H9 (cell line): ENCODE results near the gene INHBB. TPM values are rescaled to one million over a fixed set of nuclear protein-coding genes. Genes with fewer than 3 reads are reported as not detected.

Experiments used
- DNase-seq: peaks from one replicate; pipeline ENCODE4 v3.0.0-alpha.2; 2017
- H2AFZ ChIP-seq: one replicate; pipeline ENCODE4 v1.6.1; 2013; ENCODE audit warnings: mild to moderate bottlenecking, low read length, control low read depth, moderate library complexity
- H2AK5ac ChIP-seq: 2 replicates; pipeline ENCODE4 v1.6.1; 2013; ENCODE audit warnings: low read length, control low read depth, mixed read lengths; ENCODE audit not compliant: insufficient read length
- H2BK120ac ChIP-seq: one replicate; pipeline ENCODE4 v1.6.1; 2013; ENCODE audit warnings: low read depth, mild to moderate bottlenecking, low read length, control low read depth, inconsistent platforms; ENCODE audit not compliant: poor library complexity, severe bottlenecking
- H2BK12ac ChIP-seq: 2 replicates; pipeline ENCODE4 v1.6.1; 2013; ENCODE audit warnings: low read length, control low read depth, mixed read lengths, low read depth; ENCODE audit not compliant: insufficient read length
- H2BK15ac ChIP-seq: 2 replicates; pipeline ENCODE4 v1.6.1; 2013; ENCODE audit warnings: low read depth, low read length, control low read depth
- H2BK20ac ChIP-seq: one replicate; pipeline ENCODE4 v1.6.1; 2013; ENCODE audit warnings: low read depth, mild to moderate bottlenecking, low read length, control low read depth, inconsistent platforms; ENCODE audit not compliant: poor library complexity, severe bottlenecking
- H2BK5ac ChIP-seq: 2 replicates; pipeline ENCODE4 v1.6.1; 2013; ENCODE audit warnings: low read length, control low read depth, mixed read lengths; ENCODE audit not compliant: insufficient read length
- H3K14ac ChIP-seq: 2 replicates; pipeline ENCODE4 v1.6.1; 2013; ENCODE audit warnings: low read length, control low read depth; ENCODE audit not compliant: insufficient read depth
- H3K18ac ChIP-seq: 2 replicates; pipeline ENCODE4 v1.6.1; 2013; ENCODE audit warnings: low read depth, mild to moderate bottlenecking, mixed read lengths, low read length, control low read depth; ENCODE audit not compliant: insufficient read length
- H3K23ac ChIP-seq: 2 replicates; pipeline ENCODE4 v1.6.1; 2013; ENCODE audit warnings: low read length, control low read depth, mixed read lengths, low read depth; ENCODE audit not compliant: insufficient read length
- H3K23me2 ChIP-seq: 2 replicates; pipeline ENCODE4 v1.6.1; 2013; ENCODE audit warnings: low read depth, mild to moderate bottlenecking, mixed read lengths, low read length, control low read depth; ENCODE audit not compliant: insufficient read length, poor library complexity, severe bottlenecking
- H3K27ac ChIP-seq: 2 replicates; pipeline ENCODE4 v1.5.1; 2013; ENCODE audit warnings: low read length, control low read depth, mixed read lengths, low read depth; ENCODE audit not compliant: insufficient read length
- H3K27me3 ChIP-seq: 2 replicates; pipeline ENCODE4 v1.6.1; 2013; ENCODE audit warnings: low read length, control low read depth, inconsistent platforms; ENCODE audit not compliant: insufficient read depth
- H3K4ac ChIP-seq: 2 replicates; pipeline ENCODE4 v1.6.1; 2013; ENCODE audit warnings: low read depth, mild to moderate bottlenecking, control low read depth, inconsistent platforms, low read length, moderate library complexity
- H3K4me1 ChIP-seq: 2 replicates; pipeline ENCODE4 v1.6.1; 2013; ENCODE audit warnings: low read length, control low read depth, inconsistent platforms; ENCODE audit not compliant: insufficient read depth
- H3K4me2 ChIP-seq: 2 replicates; pipeline ENCODE4 v1.6.1; 2013; ENCODE audit warnings: low read length, control low read depth, mixed read lengths; ENCODE audit not compliant: insufficient read length, insufficient read depth
- H3K56ac ChIP-seq: 2 replicates; pipeline ENCODE4 v1.6.1; 2013; ENCODE audit warnings: low read depth, mild to moderate bottlenecking, mixed read lengths, low read length, control low read depth; ENCODE audit not compliant: insufficient read length
- H3K79me1 ChIP-seq: 2 replicates; pipeline ENCODE4 v1.6.1; 2013; ENCODE audit warnings: low read depth, mild to moderate bottlenecking, moderate library complexity, low read length, control low read depth, inconsistent platforms; ENCODE audit not compliant: insufficient read depth, poor library complexity, severe bottlenecking
- H3K79me2 ChIP-seq: 2 replicates; pipeline ENCODE4 v1.6.1; 2013; ENCODE audit warnings: low read length, control low read depth, inconsistent platforms; ENCODE audit not compliant: insufficient read depth
- H3K9ac ChIP-seq: 2 replicates; pipeline ENCODE4 v1.6.1; 2013; ENCODE audit warnings: low read length, control low read depth, mixed read lengths; ENCODE audit not compliant: insufficient read length; ENCODE audit errors: extremely low read depth
- H3K9me3 ChIP-seq: one replicate; pipeline ENCODE4 v1.6.1; 2013; ENCODE audit warnings: low read depth, low read length, inconsistent platforms; ENCODE audit not compliant: control insufficient read depth
- H3T11ph ChIP-seq: one replicate; pipeline ENCODE4 v1.6.1; 2013; ENCODE audit warnings: mild to moderate bottlenecking, low read length, control low read depth, inconsistent platforms
- H4K20me1 ChIP-seq: one replicate; pipeline ENCODE4 v1.6.1; 2013; ENCODE audit not compliant: control insufficient read depth, insufficient read length, insufficient read depth
- H4K5ac ChIP-seq: 2 replicates; pipeline ENCODE4 v1.6.1; 2013; ENCODE audit warnings: low read depth, mild to moderate bottlenecking, mixed read lengths, low read length, control low read depth; ENCODE audit not compliant: insufficient read length
- H4K8ac ChIP-seq: replicated peaks from 2 replicates; pipeline ENCODE4 v1.6.1; 2013; ENCODE audit warnings: low read length, control low read depth, mixed read lengths, low read depth; ENCODE audit not compliant: insufficient read length
- H4K91ac ChIP-seq: 2 replicates; pipeline ENCODE4 v1.6.1; 2013; ENCODE audit warnings: low read depth, mild to moderate bottlenecking, moderate library complexity, mixed read lengths, low read length, control low read depth; ENCODE audit not compliant: insufficient read length
- H3K27ac Mint-ChIP-seq, 3 experiments: 2 replicates in 2 of 3; 3 replicates in 1 of 3; pipeline ENCODE4 v1.8.0; 2020 to 2021; ENCODE audit warnings: mixed read lengths in 3 of 3, mild to moderate bottlenecking in 1 of 3, moderate library complexity in 1 of 3
- H3K27me3 Mint-ChIP-seq: 2 replicates; pipeline ENCODE4 v1.8.0; 2021; ENCODE audit warnings: low read depth, mild to moderate bottlenecking, moderate library complexity, mixed read lengths
- H3K36me3 Mint-ChIP-seq, 3 experiments: 2 replicates in 2 of 3; 3 replicates in 1 of 3; pipeline ENCODE4 v1.8.0; 2020 to 2021; ENCODE audit warnings: low read depth in 3 of 3, mixed read lengths in 3 of 3; ENCODE audit not compliant: insufficient read depth in 1 of 3
- H3K4me1 Mint-ChIP-seq, 2 experiments: 2 replicates each; pipeline ENCODE4 v1.8.0; 2020; ENCODE audit warnings: mixed read lengths in 2 of 2
- H3K4me3 Mint-ChIP-seq, 2 experiments: 2 replicates in 1 of 2; 3 replicates in 1 of 2; pipeline ENCODE4 v1.8.0; 2020 to 2021; ENCODE audit warnings: mild to moderate bottlenecking in 2 of 2, mixed read lengths in 2 of 2, moderate library complexity in 1 of 2
- H3K9me3 Mint-ChIP-seq, 2 experiments: 2 replicates in 1 of 2; 3 replicates in 1 of 2; pipeline ENCODE4 v1.8.0; 2020; ENCODE audit warnings: mild to moderate bottlenecking in 2 of 2, mixed read lengths in 2 of 2, moderate library complexity in 1 of 2
- CTCF ChIP-seq: fragments of 200-600 bp; sonication (generic); conservative IDR thresholded peaks from 3 replicates; pipeline ENCODE4 v1.8.0; 2021; ENCODE audit warnings: antibody characterized with exemption, mild to moderate bottlenecking
- WGBS: extraction: QIAGEN DNeasy Blood & Tissue Kit; methylation state at CpG from one replicate; pipeline ENCODE4 v1.1.7; 2013; ENCODE audit warnings: missing lambda C conversion rate, low lambda C conversion rate, mixed read lengths; ENCODE audit not compliant: insufficient read length; ENCODE audit errors: extremely low coverage; 5-methylcytosine and 5-hydroxymethylcytosine counted together
- total RNA-seq: library from RNA; stranded (reverse); gene quantifications from 2 replicates; pipeline ENCODE4 v1.2.1, GENCODE V29; 2021

INHBB gene
- total RNA-seq, 1 experiment from 2014 or later, result 0.13 TPM

GRCh38 chr2:120344976-120345581, 857 bp upstream of the INHBB start:
- Histone ChIP-seq H3K4ac (no peak overlapping the region), H2BK5ac (no peak overlapping the region), H2BK20ac (no peak overlapping the region), H3K4me1 (no peaks in the 10 kb centered on the region; the same call in 1 of the 2 replicates), H2BK120ac (no peak overlapping the region), H3K18ac (no peak overlapping the region), H3K23me2 (peaks cover 11% of the 10 kb centered on the region), H3K79me1 (no peaks in the 10 kb centered on the region), H3K23ac (no peak overlapping the region), H3K27me3 (peaks cover 57% of the 10 kb centered on the region), H3K9ac (no peak overlapping the region), H3K79me2 (no peaks in the 10 kb centered on the region), H4K5ac (no peak overlapping the region), H2BK15ac (no peak overlapping the region), H4K8ac (no peak overlapping the region), H3K27ac (no peak overlapping the region), H3K9me3 (no peaks in the 10 kb centered on the region), H2AK5ac (no peak overlapping the region), H4K91ac (no peak overlapping the region), H3K56ac (no peak overlapping the region), H3T11ph (no peak overlapping the region), H3K14ac (no peak overlapping the region), H2AFZ (no peak overlapping the region), H4K20me1 (no peaks in the 10 kb centered on the region), H3K4me2 (peak overlapping the region; percentile 25), H2BK12ac (no peak overlapping the region)
- no peaks in the 10 kb centered on the region; a peak in 1 of 5 replicates for H3K9me3 Mint-ChIP-seq
- peaks cover 29 to 47% of the 10 kb centered on the region in 2 experiments for H3K4me1 Mint-ChIP-seq
- TF ChIP-seq CTCF, result no peak
- DNase-seq, result no peak
- no peaks in the 10 kb centered on the region for H3K36me3 Mint-ChIP-seq
- H3K27me3 Mint-ChIP-seq, result peaks cover 89% of the 10 kb centered on the region
- WGBS, result no CpG with 5 or more reads among the region's 90 CpGs
- no peak overlapping the region for H3K27ac Mint-ChIP-seq
- peak overlapping the region in 1 of 2 experiments; percentile 29; a peak in 2 of 5 replicates for H3K4me3 Mint-ChIP-seq
